ENCODE data around the gene STON2. TPM values are rescaled to one million over a fixed set of nuclear protein-coding genes. Genes with fewer than 3 reads are reported as not detected.

STON2 gene
- total RNA-seq, 2 experiments from 2014 or later = 0.58 TPM; not detected in 1

DNA sequence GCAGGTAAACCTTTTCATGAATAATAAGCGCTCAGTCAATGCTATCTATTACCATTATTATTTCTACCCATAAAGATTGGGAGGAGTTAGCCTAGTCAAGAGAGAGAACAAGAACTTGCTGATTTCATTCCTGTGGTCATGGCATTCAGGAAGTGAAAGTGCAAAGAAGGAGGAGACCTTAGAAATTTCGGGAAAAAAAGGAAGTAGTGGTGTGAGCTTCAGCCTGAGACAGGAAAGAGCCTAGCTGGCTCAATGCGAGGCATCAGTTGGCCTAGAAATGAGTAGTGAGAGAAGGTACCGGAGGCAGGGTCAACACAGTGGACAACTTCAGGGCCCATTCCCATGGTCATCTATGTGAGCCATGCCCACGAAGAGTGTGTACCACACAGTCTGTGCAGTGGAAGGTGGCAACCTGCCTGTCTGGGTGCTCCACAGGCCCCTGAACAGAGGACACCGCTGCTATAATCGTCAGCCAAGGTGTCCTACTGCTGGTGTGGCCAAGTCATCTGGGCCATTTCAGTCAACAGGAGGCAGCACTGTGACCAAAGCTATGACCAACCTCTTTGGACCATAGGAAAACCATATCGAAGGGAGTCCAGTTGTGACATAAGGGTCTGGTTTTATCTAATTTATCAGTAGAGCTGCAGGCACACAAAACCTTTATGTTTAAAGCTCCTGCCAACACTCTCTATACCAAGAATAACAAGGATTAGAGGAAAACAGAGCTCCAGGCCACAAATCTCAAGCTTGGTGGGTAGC, 16.2 kb upstream of the STON2 start:
- TF ChIP-seq, protein P1, sequence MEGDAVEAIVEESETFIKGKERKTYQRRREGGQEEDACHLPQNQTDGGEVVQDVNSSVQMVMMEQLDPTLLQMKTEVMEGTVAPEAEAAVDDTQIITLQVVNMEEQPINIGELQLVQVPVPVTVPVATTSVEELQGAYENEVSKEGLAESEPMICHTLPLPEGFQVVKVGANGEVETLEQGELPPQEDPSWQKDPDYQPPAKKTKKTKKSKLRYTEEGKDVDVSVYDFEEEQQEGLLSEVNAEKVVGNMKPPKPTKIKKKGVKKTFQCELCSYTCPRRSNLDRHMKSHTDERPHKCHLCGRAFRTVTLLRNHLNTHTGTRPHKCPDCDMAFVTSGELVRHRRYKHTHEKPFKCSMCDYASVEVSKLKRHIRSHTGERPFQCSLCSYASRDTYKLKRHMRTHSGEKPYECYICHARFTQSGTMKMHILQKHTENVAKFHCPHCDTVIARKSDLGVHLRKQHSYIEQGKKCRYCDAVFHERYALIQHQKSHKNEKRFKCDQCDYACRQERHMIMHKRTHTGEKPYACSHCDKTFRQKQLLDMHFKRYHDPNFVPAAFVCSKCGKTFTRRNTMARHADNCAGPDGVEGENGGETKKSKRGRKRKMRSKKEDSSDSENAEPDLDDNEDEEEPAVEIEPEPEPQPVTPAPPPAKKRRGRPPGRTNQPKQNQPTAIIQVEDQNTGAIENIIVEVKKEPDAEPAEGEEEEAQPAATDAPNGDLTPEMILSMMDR (IDR thresholded peaks at IDR 0.05) = no peak
- intact Hi-C loops (cut with micrococcal nuclease) = no loop called here
- CTCF ChIA-PET = interaction anchor here (0.9 kb wide), 1 partner anchor 38 kb away, joined by 3 read pairs; no protein-coding TSS in a partner anchor
- POLR2A ChIA-PET = no interaction called here
- H3K36me3 Mint-ChIP-seq (ENCODE audit: low read depth) = no peaks in the 10 kb centered on the region
- H3K4me1 Mint-ChIP-seq (ENCODE audit: low read depth) = peaks cover 3% of the 10 kb centered on the region
- H3K27me3 Mint-ChIP-seq = peaks cover 9% of the 10 kb centered on the region
- H3K4me3 Mint-ChIP-seq = no peak overlapping the region
- DNase-seq = no peak
- ATAC-seq = no peak
- peaks cover 3% of the 10 kb centered on the region for H3K9me3 Mint-ChIP-seq
- H3K27ac Mint-ChIP-seq = no peak overlapping the region

DNA sequence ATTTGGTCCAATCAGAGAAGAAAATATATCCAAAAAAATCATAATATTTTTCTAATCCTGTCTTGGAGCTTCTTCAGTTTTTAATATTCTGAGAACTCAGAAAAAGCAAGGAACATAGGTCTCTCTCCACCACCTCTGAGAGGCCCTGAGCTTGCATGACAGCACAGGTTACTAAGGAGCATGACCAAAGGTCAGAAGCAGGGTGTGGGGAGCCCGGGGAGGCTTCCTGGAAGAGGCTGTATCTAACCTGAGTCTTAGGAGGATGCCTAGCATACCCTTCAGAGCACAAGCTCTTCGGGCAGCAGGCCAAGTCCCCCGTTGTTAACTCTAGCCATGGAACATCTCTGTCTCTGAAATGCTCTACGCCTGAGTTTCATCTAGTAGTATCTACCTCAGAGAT, 15.7 kb upstream of the STON2 start:
- ChIA-PET POLR2A (no interaction called here), CTCF (no interaction called here)
- H3K4me1 Mint-ChIP-seq (ENCODE audit: low read depth) = peaks cover 3% of the 10 kb centered on the region
- peaks cover 12% of the 10 kb centered on the region for H3K27me3 Mint-ChIP-seq
- peaks cover 3% of the 10 kb centered on the region for H3K9me3 Mint-ChIP-seq
- intact Hi-C loops (cut with micrococcal nuclease) = no loop called here
- no peak for ATAC-seq
- H3K4me3 Mint-ChIP-seq = no peak overlapping the region
- no peak overlapping the region for H3K27ac Mint-ChIP-seq
- no peaks in the 10 kb centered on the region for H3K36me3 Mint-ChIP-seq (ENCODE audit: low read depth)
- DNase-seq = no peak
- TF ChIP-seq, protein P1 (IDR thresholded peaks at IDR 0.05) = no peak

GRCh38 chr14:81414123-81414522, 14.0 kb upstream of the STON2 start:
- no peak overlapping the region for H3K27ac Mint-ChIP-seq
- H3K4me1 Mint-ChIP-seq (ENCODE audit: low read depth) = peaks cover 3% of the 10 kb centered on the region
- no peak for DNase-seq
- no peaks in the 10 kb centered on the region for H3K36me3 Mint-ChIP-seq (ENCODE audit: low read depth)
- H3K27me3 Mint-ChIP-seq = peaks cover 12% of the 10 kb centered on the region
- intact Hi-C loops (cut with micrococcal nuclease) = no loop called here
- no peak for ATAC-seq
- POLR2A ChIA-PET = no interaction called here
- CTCF ChIA-PET = no interaction called here
- no peak overlapping the region for H3K4me3 Mint-ChIP-seq
- H3K9me3 Mint-ChIP-seq = peaks cover 3% of the 10 kb centered on the region
- TF ChIP-seq, protein P1 (IDR thresholded peaks at IDR 0.05) = no peak

GRCh38 chr14:81412779-81413178, 12.7 kb upstream of the STON2 start:
- ChIA-PET POLR2A (no interaction called here), CTCF (no interaction called here)
- Mint-ChIP-seq H3K27ac (no peak overlapping the region), H3K4me3 (no peak overlapping the region), H3K27me3 (peaks cover 12% of the 10 kb centered on the region), H3K36me3 (ENCODE audit: low read depth) (no peaks in the 10 kb centered on the region), H3K4me1 (ENCODE audit: low read depth) (peaks cover 3% of the 10 kb centered on the region), H3K9me3 (peaks cover 3% of the 10 kb centered on the region)
- intact Hi-C loops (cut with micrococcal nuclease) = no loop called here
- ATAC-seq (no peak), DNase-seq (no peak)
- TF ChIP-seq, protein P1 (IDR thresholded peaks at IDR 0.05) = no peak

DNA sequence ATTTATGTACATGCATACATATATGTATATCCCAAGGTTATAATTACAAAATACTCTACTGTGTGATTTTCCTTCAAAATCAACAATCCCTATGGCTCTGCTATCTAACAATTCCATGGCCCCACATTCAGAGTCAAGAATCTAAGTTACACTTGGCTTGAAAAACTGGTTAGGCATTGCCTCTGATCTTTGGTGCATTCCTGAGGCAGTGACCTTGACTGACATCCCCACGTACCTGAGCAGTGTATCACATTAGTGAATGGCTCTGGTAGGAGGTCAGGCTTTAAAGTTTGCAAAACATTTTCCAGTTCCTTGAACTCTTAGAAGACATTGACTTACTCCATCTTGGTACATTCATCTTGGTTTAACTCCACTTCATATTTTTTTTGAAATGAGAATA, 8.5 kb upstream of the STON2 start:
- H3K36me3 Mint-ChIP-seq (ENCODE audit: low read depth) = no peaks in the 10 kb centered on the region
- ChIA-PET CTCF (no interaction called here), POLR2A (no interaction called here)
- ATAC-seq = no peak
- peaks cover 11% of the 10 kb centered on the region for H3K27me3 Mint-ChIP-seq
- no peaks in the 10 kb centered on the region for H3K9me3 Mint-ChIP-seq
- no peak for DNase-seq
- intact Hi-C loops (cut with micrococcal nuclease) = no loop called here
- TF ChIP-seq, protein P1 (IDR thresholded peaks at IDR 0.05) = no peak
- H3K4me3 Mint-ChIP-seq = no peak overlapping the region
- no peak overlapping the region for H3K27ac Mint-ChIP-seq
- no peaks in the 10 kb centered on the region for H3K4me1 Mint-ChIP-seq (ENCODE audit: low read depth)
